ENCODE measurements around the gene C17orf107. TPM values are rescaled to one million over a fixed set of nuclear protein-coding genes. Genes with fewer than 3 reads are reported as not detected.

Gene C17orf107
- total RNA-seq, 1 donor from 2014 or later, result 1.1 TPM

GRCh38 chr17:4942760-4943508 lies 43.6 kb downstream of the C17orf107 start:
- Histone ChIP-seq H3K4me3 (no peak overlapping the region), H4K20me1 (ENCODE audit: low read depth) (peaks cover 62% of the 10 kb centered on the region), H3F3A (ENCODE audit: low read depth) (peaks cover 83% of the 10 kb centered on the region), H3K4me2 (no peak overlapping the region), H3K36me3 (no peaks in the 10 kb centered on the region), H3K4me1 (peaks cover 25% of the 10 kb centered on the region), H2AFZ (replicated peaks) (no peak overlapping the region), H3K27me3 (no peaks in the 10 kb centered on the region), H3K9me3 (ENCODE audit: low read depth) (no peaks in the 10 kb centered on the region), H3K79me2 (ENCODE audit: low read depth) (peaks cover 87% of the 10 kb centered on the region), H3K27ac (no peak overlapping the region), H3K9ac (no peak overlapping the region)
- no peak overlapping the region for H3K27ac Mint-ChIP-seq
- peak overlapping the region; percentile 96 for H3K4me3 Mint-ChIP-seq
- TF ChIP-seq CTCF (IDR thresholded peaks at IDR 0.05) (no peak), EZH2phosphoT487 (IDR thresholded peaks at IDR 0.05) (no peak), EZH2 (IDR thresholded peaks at IDR 0.05) (no peak)
- DNase-seq (ENCODE audit: low spot score), result no peak
- peaks cover 11% of the 10 kb centered on the region for H3K27me3 Mint-ChIP-seq (ENCODE audit: insufficient read depth, low read depth)
- H3K4me1 Mint-ChIP-seq, result peaks cover 44% of the 10 kb centered on the region
- peaks cover 30% of the 10 kb centered on the region for H3K36me3 Mint-ChIP-seq
- no peaks in the 10 kb centered on the region for H3K9me3 Mint-ChIP-seq

GRCh38 chr17:4944163-4944553 lies 44.8 kb downstream of the C17orf107 start:
- no peak for DNase-seq (ENCODE audit: low spot score)
- H3K9ac ChIP-seq, result no peak overlapping the region

GRCh38 chr17:4944554-4945175 lies 45.3 kb downstream of the C17orf107 start:
- Histone ChIP-seq H3K36me3 (no peaks in the 10 kb centered on the region), H3K27me3 (no peaks in the 10 kb centered on the region), H3K4me1 (peaks cover 17% of the 10 kb centered on the region), H3K79me2 (ENCODE audit: low read depth) (peaks cover 78% of the 10 kb centered on the region), H3K9ac (no peak overlapping the region), H3K9me3 (ENCODE audit: low read depth) (no peaks in the 10 kb centered on the region), H4K20me1 (ENCODE audit: low read depth) (peaks cover 58% of the 10 kb centered on the region), H2AFZ (replicated peaks) (no peak overlapping the region), H3K27ac (peak overlapping the region; percentile 17), H3F3A (ENCODE audit: low read depth) (peaks cover 89% of the 10 kb centered on the region), H3K4me3 (no peak overlapping the region), H3K4me2 (no peak overlapping the region)
- DNase-seq (ENCODE audit: low spot score), result no peak
- H3K4me1 Mint-ChIP-seq, result peaks cover 34% of the 10 kb centered on the region
- no peaks in the 10 kb centered on the region for H3K9me3 Mint-ChIP-seq
- peak overlapping the region; percentile 93 for H3K4me3 Mint-ChIP-seq
- peaks cover 11% of the 10 kb centered on the region for H3K27me3 Mint-ChIP-seq (ENCODE audit: insufficient read depth, low read depth)
- peaks cover 27% of the 10 kb centered on the region for H3K36me3 Mint-ChIP-seq
- TF ChIP-seq CTCF (IDR thresholded peaks at IDR 0.05) (no peak), EZH2 (IDR thresholded peaks at IDR 0.05) (no peak), EZH2phosphoT487 (IDR thresholded peaks at IDR 0.05) (no peak)
- H3K27ac Mint-ChIP-seq, result no peak overlapping the region

More at GRCh38 chr17:4944163-4944553, 44.8 kb downstream of the C17orf107 start:
- Mint-ChIP-seq H3K27me3 (ENCODE audit: insufficient read depth, low read depth) (peaks cover 11% of the 10 kb centered on the region), H3K4me3 (peak overlapping the region; percentile 46), H3K9me3 (no peaks in the 10 kb centered on the region), H3K36me3 (peaks cover 27% of the 10 kb centered on the region), H3K4me1 (peaks cover 36% of the 10 kb centered on the region), H3K27ac (no peak overlapping the region)
- H3K4me1 ChIP-seq, result peaks cover 17% of the 10 kb centered on the region
- H3K4me2 ChIP-seq, result no peak overlapping the region
- TF ChIP-seq EZH2phosphoT487 (IDR thresholded peaks at IDR 0.05), result no peak
- TF ChIP-seq CTCF (IDR thresholded peaks at IDR 0.05), result no peak
- no peak for TF ChIP-seq EZH2 (IDR thresholded peaks at IDR 0.05)
- no peaks in the 10 kb centered on the region for H3K36me3 ChIP-seq
- no peaks in the 10 kb centered on the region for H3K27me3 ChIP-seq
- peaks cover 89% of the 10 kb centered on the region for H3F3A ChIP-seq (ENCODE audit: low read depth)
- peak overlapping the region; percentile 17 for H3K27ac ChIP-seq
- H4K20me1 ChIP-seq (ENCODE audit: low read depth), result peaks cover 59% of the 10 kb centered on the region
- H3K79me2 ChIP-seq (ENCODE audit: low read depth), result peaks cover 82% of the 10 kb centered on the region
- no peak overlapping the region for H2AFZ ChIP-seq (replicated peaks)
- no peaks in the 10 kb centered on the region for H3K9me3 ChIP-seq (ENCODE audit: low read depth)
- no peak overlapping the region for H3K4me3 ChIP-seq
